RWPE2 (cell line): ENCODE results near the gene CRELD1.

Source experiments
- ATAC-seq: fragments of 200-7000 bp; cut with Tn5 transposase; 3 replicates; pipeline ENCODE4 v1.9.1; 2021; ENCODE audit warnings: low read depth
- DNase-seq: peaks from one replicate; pipeline ENCODE4 v3.0.0-alpha.2; 2020; ENCODE audit warnings: low spot score
- H3K27ac ChIP-seq: fragments of 450-650 bp; 2 replicates; pipeline ENCODE4 v1.5.1; 2017; ENCODE audit warnings: mild to moderate bottlenecking; ENCODE audit not compliant: poor library complexity, severe bottlenecking
- H3K27me3 ChIP-seq: fragments of 250-450 bp; sonication (Bioruptor Pico); 2 replicates; pipeline ENCODE4 v1.5.1; 2021; ENCODE audit warnings: mild to moderate bottlenecking, moderate library complexity; ENCODE audit not compliant: insufficient read depth, poor library complexity, severe bottlenecking
- H3K36me3 ChIP-seq: fragments of 250-450 bp; sonication (Bioruptor Pico); 2 replicates; pipeline ENCODE4 v1.5.1; 2020; ENCODE audit warnings: low read depth, mild to moderate bottlenecking, moderate library complexity
- H3K4me1 ChIP-seq: fragments of 250-450 bp; sonication (Bioruptor Pico); 2 replicates; pipeline ENCODE4 v1.5.1; 2021; ENCODE audit warnings: mild to moderate bottlenecking, moderate library complexity; ENCODE audit not compliant: insufficient read depth, poor library complexity, severe bottlenecking
- H3K4me3 ChIP-seq: fragments of 250-450 bp; sonication (Bioruptor Pico); 2 replicates; pipeline ENCODE4 v1.5.1; 2021; ENCODE audit warnings: mild to moderate bottlenecking, moderate library complexity; ENCODE audit not compliant: severe bottlenecking
- H3K9me3 ChIP-seq: fragments of 250-450 bp; sonication (Bioruptor Pico); 2 replicates; pipeline ENCODE4 v1.5.1; 2021; ENCODE audit warnings: mild to moderate bottlenecking, moderate library complexity; ENCODE audit not compliant: severe bottlenecking
- CTCF ChIP-seq: fragments of 450-650 bp; IDR thresholded peaks from one replicate; pipeline ENCODE4 v1.5.1; 2017; ENCODE audit warnings: mild to moderate bottlenecking, moderate library complexity; ENCODE audit not compliant: poor library complexity, severe bottlenecking

Gene CRELD1

GRCh38 chr3:9970020-9970652, 36.5 kb downstream of the CRELD1 start:
- H3K27ac ChIP-seq = peak overlapping the region; percentile 60
- H3K4me3 ChIP-seq = no peak overlapping the region
- no peaks in the 10 kb centered on the region for H3K9me3 ChIP-seq
- H3K36me3 ChIP-seq = peaks cover 60% of the 10 kb centered on the region
- no peak for DNase-seq
- TF ChIP-seq CTCF = no peak
- peak; percentile 92 for ATAC-seq
- H3K27me3 ChIP-seq = no peaks in the 10 kb centered on the region
- H3K4me1 ChIP-seq = peaks cover 20% of the 10 kb centered on the region

GRCh38 chr3:9976721-9977709, 43.4 kb downstream of the CRELD1 start:
- H3K4me1 ChIP-seq = peaks cover 18% of the 10 kb centered on the region
- no peaks in the 10 kb centered on the region for H3K9me3 ChIP-seq
- H3K27me3 ChIP-seq = no peaks in the 10 kb centered on the region
- ATAC-seq (peak; percentile 99), DNase-seq (peak; percentile 80)
- TF ChIP-seq CTCF = no peak
- H3K27ac ChIP-seq = peak overlapping the region; percentile 68
- peaks cover 58% of the 10 kb centered on the region for H3K36me3 ChIP-seq
- no peak overlapping the region for H3K4me3 ChIP-seq

GRCh38 chr3:9978710-9979305, 45.2 kb downstream of the CRELD1 start:
- DNase-seq = no peak
- no peak for TF ChIP-seq CTCF
- ATAC-seq = no peak
- Histone ChIP-seq H3K36me3 (peaks cover 54% of the 10 kb centered on the region), H3K4me3 (no peak overlapping the region), H3K4me1 (peaks cover 22% of the 10 kb centered on the region), H3K27me3 (no peaks in the 10 kb centered on the region), H3K9me3 (no peaks in the 10 kb centered on the region), H3K27ac (no peak overlapping the region)

- H3K4me1 ChIP-seq = peaks cover 24% of the 10 kb centered on the region
- H3K27me3 ChIP-seq = no peaks in the 10 kb centered on the region
- ATAC-seq = no peak
- H3K36me3 ChIP-seq = peaks cover 54% of the 10 kb centered on the region
- DNase-seq = no peak
- TF ChIP-seq CTCF = no peak
- no peaks in the 10 kb centered on the region for H3K9me3 ChIP-seq
- no peak overlapping the region for H3K27ac ChIP-seq
- no peak overlapping the region for H3K4me3 ChIP-seq
These were observed 46.6 kb downstream of the CRELD1 start for GRCh38 chr3:9980251-9980650.
